Neural progenitor cell (in vitro differentiated cells): ENCODE measurements around the gene RPS6KA2. TPM values are rescaled to one million over a fixed set of nuclear protein-coding genes. Genes with fewer than 3 reads are reported as not detected.

Experiments
- DNase-seq: peaks from one replicate; pipeline ENCODE4 v3.0.0-alpha.2; 2016; ENCODE audit warnings: low spot score
- H2AFZ ChIP-seq: fragments of 200-600 bp; sonication (generic); replicated peaks from 2 replicates; pipeline ENCODE4 v1.6.1; 2016; ENCODE audit warnings: antibody characterized with exemption
- H3F3A ChIP-seq: fragments of 200-600 bp; sonication (generic); 2 replicates; pipeline ENCODE4 v1.6.1; 2016; ENCODE audit warnings: antibody characterized with exemption, low read depth
- H3K27ac ChIP-seq: fragments of 200-600 bp; sonication (generic); 2 replicates; pipeline ENCODE4 v1.5.1; 2016; ENCODE audit warnings: mild to moderate bottlenecking
- H3K27me3 ChIP-seq: fragments of 200-600 bp; sonication (generic); 2 replicates; pipeline ENCODE4 v1.6.1; 2016; ENCODE audit warnings: mild to moderate bottlenecking, moderate library complexity
- H3K36me3 ChIP-seq: fragments of 200-600 bp; sonication (generic); 2 replicates; pipeline ENCODE4 v1.5.1; 2016
- H3K4me1 ChIP-seq: fragments of 200-600 bp; sonication (generic); 2 replicates; pipeline ENCODE4 v1.6.1; 2016; ENCODE audit warnings: mixed run types
- H3K4me2 ChIP-seq: fragments of 200-600 bp; sonication (generic); 2 replicates; pipeline ENCODE4 v1.6.1; 2016
- H3K4me3 ChIP-seq: fragments of 200-600 bp; sonication (generic); 2 replicates; pipeline ENCODE4 v1.5.1; 2016
- H3K79me2 ChIP-seq: fragments of 200-600 bp; sonication (generic); 2 replicates; pipeline ENCODE4 v1.6.1; 2016; ENCODE audit warnings: low read depth
- H3K9ac ChIP-seq: fragments of 200-600 bp; sonication (generic); 2 replicates; pipeline ENCODE4 v1.6.1; 2016
- H3K9me3 ChIP-seq: fragments of 200-600 bp; sonication (generic); 2 replicates; pipeline ENCODE4 v1.5.1; 2016; ENCODE audit warnings: low read depth
- H4K20me1 ChIP-seq: fragments of 200-600 bp; sonication (generic); 2 replicates; pipeline ENCODE4 v1.6.1; 2016; ENCODE audit warnings: low read depth
- H3K27ac Mint-ChIP-seq: 3 replicates; pipeline ENCODE4 v1.8.0; 2021; ENCODE audit warnings: mixed read lengths
- H3K27me3 Mint-ChIP-seq: 2 replicates; pipeline ENCODE4 v1.8.0; 2022; ENCODE audit warnings: low read depth, mild to moderate bottlenecking, inconsistent platforms, moderate library complexity, mixed read lengths; ENCODE audit not compliant: insufficient read depth
- H3K36me3 Mint-ChIP-seq: 3 replicates; pipeline ENCODE4 v1.8.0; 2021; ENCODE audit warnings: mixed read lengths
- H3K4me1 Mint-ChIP-seq: 3 replicates; pipeline ENCODE4 v1.8.0; 2021; ENCODE audit warnings: mixed read lengths
- H3K4me3 Mint-ChIP-seq: 3 replicates; pipeline ENCODE4 v1.8.0; 2021; ENCODE audit warnings: mild to moderate bottlenecking, moderate library complexity, mixed read lengths
- H3K9me3 Mint-ChIP-seq: 3 replicates; pipeline ENCODE4 v1.8.0; 2020; ENCODE audit warnings: mixed read lengths
- EZH2 ChIP-seq: fragments of 200-600 bp; sonication (generic); IDR thresholded peaks from 2 replicates; pipeline ENCODE4 v1.6.1; 2017; ENCODE audit warnings: antibody characterized with exemption, mild to moderate bottlenecking, moderate library complexity
- EZH2phosphoT487 ChIP-seq: fragments of 200-600 bp; sonication (generic); IDR thresholded peaks from 2 replicates; pipeline ENCODE4 v1.6.1; 2017; ENCODE audit warnings: antibody characterized with exemption
- total RNA-seq: library from RNA; depleted of rRNA; stranded (reverse); fragments of >200 nt; gene quantifications from 2 replicates; pipeline ENCODE4 v1.2.3, GENCODE V29; 2015; ENCODE audit warnings: low replicate concordance
- TF ChIP-seq, protein P1 (sequence below): fragments of 200-600 bp; sonication (generic); IDR thresholded peaks from 2 replicates; pipeline ENCODE4 v1.5.1; 2017; ENCODE audit warnings: antibody characterized with exemption, mild to moderate bottlenecking

Gene RPS6KA2
- total RNA-seq, 1 donor from 2014 or later, result 8.2 TPM

GRCh38 chr6:166597711-166598440 is 29.2 kb downstream of the RPS6KA2 start:
- no peak overlapping the region for H3K9ac ChIP-seq
- H3K4me1 ChIP-seq, result peaks cover 17% of the 10 kb centered on the region
- H3K27ac ChIP-seq, result no peak overlapping the region
- TF ChIP-seq, protein P1, sequence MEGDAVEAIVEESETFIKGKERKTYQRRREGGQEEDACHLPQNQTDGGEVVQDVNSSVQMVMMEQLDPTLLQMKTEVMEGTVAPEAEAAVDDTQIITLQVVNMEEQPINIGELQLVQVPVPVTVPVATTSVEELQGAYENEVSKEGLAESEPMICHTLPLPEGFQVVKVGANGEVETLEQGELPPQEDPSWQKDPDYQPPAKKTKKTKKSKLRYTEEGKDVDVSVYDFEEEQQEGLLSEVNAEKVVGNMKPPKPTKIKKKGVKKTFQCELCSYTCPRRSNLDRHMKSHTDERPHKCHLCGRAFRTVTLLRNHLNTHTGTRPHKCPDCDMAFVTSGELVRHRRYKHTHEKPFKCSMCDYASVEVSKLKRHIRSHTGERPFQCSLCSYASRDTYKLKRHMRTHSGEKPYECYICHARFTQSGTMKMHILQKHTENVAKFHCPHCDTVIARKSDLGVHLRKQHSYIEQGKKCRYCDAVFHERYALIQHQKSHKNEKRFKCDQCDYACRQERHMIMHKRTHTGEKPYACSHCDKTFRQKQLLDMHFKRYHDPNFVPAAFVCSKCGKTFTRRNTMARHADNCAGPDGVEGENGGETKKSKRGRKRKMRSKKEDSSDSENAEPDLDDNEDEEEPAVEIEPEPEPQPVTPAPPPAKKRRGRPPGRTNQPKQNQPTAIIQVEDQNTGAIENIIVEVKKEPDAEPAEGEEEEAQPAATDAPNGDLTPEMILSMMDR, result no peak
- TF ChIP-seq EZH2 (no peak), EZH2phosphoT487 (no peak)
- no peak overlapping the region for H3K4me3 ChIP-seq
- peak; percentile 71 for DNase-seq
- Mint-ChIP-seq H3K9me3 (peaks cover 11% of the 10 kb centered on the region), H3K27ac (no peak overlapping the region), H3K27me3 (no peaks in the 10 kb centered on the region), H3K36me3 (peaks cover 13% of the 10 kb centered on the region), H3K4me3 (no peak overlapping the region), H3K4me1 (peaks cover 36% of the 10 kb centered on the region)
- H4K20me1 ChIP-seq, result no peaks in the 10 kb centered on the region
- no peaks in the 10 kb centered on the region for H3K9me3 ChIP-seq
- H3K79me2 ChIP-seq, result peaks cover 13% of the 10 kb centered on the region
- H2AFZ ChIP-seq, result no peak overlapping the region
- peak overlapping the region; percentile 53 for H3K4me2 ChIP-seq
- no peaks in the 10 kb centered on the region for H3K36me3 ChIP-seq
- no peaks in the 10 kb centered on the region for H3K27me3 ChIP-seq
- peaks cover 11% of the 10 kb centered on the region for H3F3A ChIP-seq

- Mint-ChIP-seq H3K4me3 (peak overlapping the region; percentile 14), H3K4me1 (peaks cover 36% of the 10 kb centered on the region), H3K27me3 (no peaks in the 10 kb centered on the region), H3K9me3 (peaks cover 4% of the 10 kb centered on the region), H3K27ac (no peak overlapping the region), H3K36me3 (peaks cover 5% of the 10 kb centered on the region)
- Histone ChIP-seq H3K79me2 (peaks cover 13% of the 10 kb centered on the region), H3K9me3 (no peaks in the 10 kb centered on the region), H3K27me3 (no peaks in the 10 kb centered on the region), H3K36me3 (no peaks in the 10 kb centered on the region), H3K27ac (no peak overlapping the region), H3K9ac (no peak overlapping the region), H3K4me2 (no peak overlapping the region), H3K4me1 (peaks cover 17% of the 10 kb centered on the region), H4K20me1 (no peaks in the 10 kb centered on the region), H3K4me3 (no peak overlapping the region), H2AFZ (no peak overlapping the region), H3F3A (peaks cover 11% of the 10 kb centered on the region)
- TF ChIP-seq, protein P1, result no peak
- DNase-seq, result no peak
Observed at GRCh38 chr6:166596776-166597507, 30.1 kb downstream of the RPS6KA2 start.

GRCh38 chr6:166595949-166596348 is 31.1 kb downstream of the RPS6KA2 start:
- H3K9ac ChIP-seq, result no peak overlapping the region
- no peak for DNase-seq

More at GRCh38 chr6:166595949-166596348, 31.1 kb downstream of the RPS6KA2 start:
- Mint-ChIP-seq H3K27ac (no peak overlapping the region), H3K27me3 (no peaks in the 10 kb centered on the region), H3K4me1 (peaks cover 36% of the 10 kb centered on the region), H3K9me3 (peaks cover 2% of the 10 kb centered on the region), H3K36me3 (peaks cover 3% of the 10 kb centered on the region), H3K4me3 (no peak overlapping the region)
- Histone ChIP-seq H3K36me3 (no peaks in the 10 kb centered on the region), H3K79me2 (peaks cover 10% of the 10 kb centered on the region), H4K20me1 (no peaks in the 10 kb centered on the region), H3K9me3 (no peaks in the 10 kb centered on the region), H2AFZ (no peak overlapping the region), H3K4me1 (peaks cover 17% of the 10 kb centered on the region), H3K27ac (no peak overlapping the region), H3F3A (peaks cover 11% of the 10 kb centered on the region), H3K4me2 (no peak overlapping the region), H3K4me3 (no peak overlapping the region), H3K27me3 (no peaks in the 10 kb centered on the region)
- TF ChIP-seq EZH2 (no peak), EZH2phosphoT487 (no peak)
- TF ChIP-seq, protein P1, result no peak
